HL-60/S4 treated with phorbol 12-myristate 13-acetate at 8.2 ng/mL for 4 days and 3 days (cell line): ENCODE measurements around the gene SUSD4.

ENCODE experiments used
- in situ Hi-C: fragments of 300-500 bp; cut with MboI; formaldehyde crosslinking; loops from 2 replicates; pipeline ENCODE4 v1.15.0; 2022; ENCODE audit warnings: low sequenced_read_pairs

Gene SUSD4

DNA sequence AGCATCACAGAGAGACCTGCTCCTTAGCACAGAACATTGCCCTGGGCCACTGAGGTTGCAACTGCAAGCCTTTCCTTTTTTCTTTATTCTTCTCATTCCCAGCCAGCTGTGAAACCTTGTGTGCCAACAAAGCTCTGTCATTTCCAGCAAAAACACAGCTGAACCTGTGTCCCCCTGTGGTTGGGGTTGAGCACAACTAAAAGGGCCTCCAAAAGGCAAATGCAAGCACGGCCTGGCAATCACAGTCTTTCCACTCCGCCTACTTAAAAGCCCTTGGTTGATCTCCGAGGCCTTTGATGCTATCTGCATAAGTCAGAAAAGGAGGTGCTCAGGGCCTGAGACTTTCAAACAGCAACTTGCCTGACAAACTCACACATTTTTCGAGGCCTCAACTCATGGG is 32.7 kb downstream of the SUSD4 start:
- in situ Hi-C loops = no loop called here

GRCh38 chr1:223330466-223330865 is 33.5 kb downstream of the SUSD4 start:
- in situ Hi-C loops = no loop called here

DNA sequence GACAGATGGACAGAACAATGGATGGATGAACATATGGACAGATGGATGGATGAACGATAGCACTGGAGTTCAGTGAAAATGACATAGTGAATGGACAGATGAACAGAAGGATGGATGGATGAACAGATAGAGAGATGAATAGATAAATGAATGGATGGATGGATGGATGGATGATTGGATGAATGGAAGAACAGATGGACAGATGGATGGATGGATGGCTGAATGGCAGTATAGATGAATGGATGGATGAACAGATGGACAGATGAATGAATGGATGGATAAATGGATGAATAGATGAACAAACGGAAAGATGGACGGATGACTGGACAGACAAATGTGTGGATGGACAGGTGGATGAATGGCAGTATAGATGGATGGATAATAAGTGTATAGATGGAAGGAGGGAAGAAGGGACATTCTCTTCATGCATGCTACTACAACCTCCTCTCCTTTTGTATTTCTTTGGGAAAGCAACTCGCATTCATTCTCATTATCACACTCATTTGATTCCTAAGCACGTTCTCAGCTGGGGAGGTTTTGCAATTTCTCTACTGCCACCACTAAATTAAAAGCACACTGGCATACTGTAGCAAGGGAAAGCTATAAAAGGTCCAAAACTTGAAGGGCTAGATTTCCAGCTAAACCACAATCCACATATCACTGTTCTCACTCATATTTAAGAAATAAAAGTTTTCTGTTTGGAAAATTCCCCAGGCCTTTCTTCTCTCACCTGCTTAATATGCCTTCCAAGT is 34.1 kb downstream of the SUSD4 start:
- in situ Hi-C loops = no loop called here

- in situ Hi-C loops = no loop called here
Measured at GRCh38 chr1:223329252-223329651, 34.7 kb downstream of the SUSD4 start.

DNA sequence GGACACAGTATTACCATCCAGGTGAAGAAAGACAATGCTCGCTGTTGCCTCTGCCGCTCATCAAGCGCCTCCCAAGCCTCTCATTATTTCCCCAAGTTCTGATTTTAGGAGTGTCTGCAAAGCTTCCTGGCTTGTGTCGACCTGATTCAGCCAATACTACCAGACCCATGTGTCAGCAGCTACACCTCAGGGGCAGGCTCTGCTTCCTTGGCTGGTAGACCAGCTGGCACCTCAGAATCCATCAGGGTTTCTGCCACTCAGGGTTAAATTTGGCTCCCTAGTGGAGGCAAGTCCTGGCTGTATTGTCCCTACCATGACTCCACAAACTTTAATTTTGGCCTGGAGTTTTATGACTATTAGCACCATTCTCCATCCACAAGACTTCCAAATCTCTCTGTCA is 35.4 kb downstream of the SUSD4 start:
- in situ Hi-C loops = no loop called here

GRCh38 chr1:223326776-223327175 is 37.2 kb downstream of the SUSD4 start:
- in situ Hi-C loops = no loop called here

GRCh38 chr1:223323491-223324484 is 40.2 kb downstream of the SUSD4 start:
- in situ Hi-C loops = no loop called here

GRCh38 chr1:223322868-223323267 is 41.1 kb downstream of the SUSD4 start:
- in situ Hi-C loops = no loop called here

- in situ Hi-C loops = no loop called here
Measured at GRCh38 chr1:223320959-223321358, 43.0 kb downstream of the SUSD4 start.

- in situ Hi-C loops = no loop called here
Measured at GRCh38 chr1:223319905-223320580, 43.9 kb downstream of the SUSD4 start.

DNA sequence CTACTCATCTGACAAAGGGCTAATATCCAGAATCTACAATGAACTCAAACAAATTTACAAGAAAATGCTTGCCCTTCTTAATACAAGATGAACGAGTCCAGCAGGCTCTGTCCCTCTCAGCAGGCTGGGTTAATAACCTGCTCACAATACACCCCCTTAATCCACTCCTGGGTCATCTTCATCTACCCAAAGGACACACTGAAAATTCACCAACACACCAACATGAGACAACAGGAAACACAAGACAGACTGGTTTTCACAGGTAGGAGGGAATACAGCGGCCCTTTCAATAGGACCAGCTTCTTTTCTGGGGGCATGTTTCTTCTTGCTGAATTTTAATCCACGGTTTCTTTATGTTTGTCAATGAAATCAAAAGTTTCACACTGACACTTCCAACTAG is 44.6 kb downstream of the SUSD4 start:
- in situ Hi-C loops = no loop called here

DNA sequence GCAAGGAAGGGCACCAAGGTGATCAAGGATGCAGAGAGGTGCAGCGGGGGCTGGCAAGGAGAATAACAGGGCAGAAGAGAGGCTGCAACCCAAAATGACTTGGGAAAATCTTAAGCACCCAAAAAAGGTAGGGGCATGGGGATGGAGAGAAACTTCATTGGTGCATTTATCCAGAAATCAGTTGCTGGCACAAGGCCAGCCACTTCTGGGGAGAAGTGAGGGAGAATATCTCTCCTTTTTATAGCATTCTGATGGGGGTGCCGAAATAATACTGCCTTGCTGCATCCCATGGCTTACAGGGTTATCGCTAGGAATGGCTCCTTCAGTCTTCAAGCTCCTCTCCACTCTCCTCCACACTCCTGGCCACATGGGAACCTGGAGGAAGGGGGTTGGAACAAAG is 47.9 kb downstream of the SUSD4 start:
- in situ Hi-C loops = no loop called here

GRCh38 chr1:223315665-223316064 is 48.3 kb downstream of the SUSD4 start:
- in situ Hi-C loops = no loop called here

DNA sequence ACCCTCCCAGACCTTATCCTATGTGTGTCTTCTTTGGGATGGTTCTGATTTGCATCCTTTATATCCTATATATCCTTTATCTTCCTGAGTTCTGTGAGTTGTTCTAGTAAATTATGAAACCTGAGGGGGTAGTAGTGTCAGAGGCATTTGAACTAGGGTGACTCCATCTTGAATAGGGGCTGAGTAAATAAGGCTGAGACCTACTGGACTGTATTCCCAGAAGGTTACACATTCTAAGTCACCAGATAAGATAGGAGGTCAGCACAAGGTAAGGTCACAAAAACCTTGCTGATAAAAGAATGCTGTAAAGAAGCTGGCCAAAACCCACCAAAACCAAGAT is 50.6 kb downstream of the SUSD4 start:
- in situ Hi-C loops = no loop called here

- in situ Hi-C loops = no loop called here
Measured at GRCh38 chr1:223312705-223313414, 51.1 kb downstream of the SUSD4 start.

- in situ Hi-C loops = no loop called here
Measured at GRCh38 chr1:223312273-223312672, 51.7 kb downstream of the SUSD4 start.

- in situ Hi-C loops = no loop called here
Measured at GRCh38 chr1:223311826-223312225, 52.1 kb downstream of the SUSD4 start.

GRCh38 chr1:223308136-223308535 is 55.8 kb downstream of the SUSD4 start:
- in situ Hi-C loops = no loop called here

GRCh38 chr1:223307544-223307943 is 56.4 kb downstream of the SUSD4 start:
- in situ Hi-C loops = no loop called here

- in situ Hi-C loops = no loop called here
Measured at GRCh38 chr1:223304931-223305330, 59.0 kb downstream of the SUSD4 start.

- in situ Hi-C loops = no loop called here
Measured at GRCh38 chr1:223301371-223301770, 62.6 kb downstream of the SUSD4 start.
